Loucy (cell line): ENCODE measurements around the gene MKI67.

ENCODE experiments used
- EZH2phosphoT487 ChIP-seq: fragments of 200-600 bp; IDR thresholded peaks from 2 replicates; pipeline ENCODE4 v1.6.1; 2018; ENCODE audit warnings: antibody characterized with exemption, mild to moderate bottlenecking, moderate library complexity, borderline replicate concordance
- TF ChIP-seq, protein P1 (sequence below): fragments of 200-600 bp; sonication (generic); conservative IDR thresholded peaks from 2 replicates; pipeline ENCODE4 v1.5.1; 2014; ENCODE audit warnings: mild to moderate bottlenecking, antibody characterized with exemption, low read length

DNA sequence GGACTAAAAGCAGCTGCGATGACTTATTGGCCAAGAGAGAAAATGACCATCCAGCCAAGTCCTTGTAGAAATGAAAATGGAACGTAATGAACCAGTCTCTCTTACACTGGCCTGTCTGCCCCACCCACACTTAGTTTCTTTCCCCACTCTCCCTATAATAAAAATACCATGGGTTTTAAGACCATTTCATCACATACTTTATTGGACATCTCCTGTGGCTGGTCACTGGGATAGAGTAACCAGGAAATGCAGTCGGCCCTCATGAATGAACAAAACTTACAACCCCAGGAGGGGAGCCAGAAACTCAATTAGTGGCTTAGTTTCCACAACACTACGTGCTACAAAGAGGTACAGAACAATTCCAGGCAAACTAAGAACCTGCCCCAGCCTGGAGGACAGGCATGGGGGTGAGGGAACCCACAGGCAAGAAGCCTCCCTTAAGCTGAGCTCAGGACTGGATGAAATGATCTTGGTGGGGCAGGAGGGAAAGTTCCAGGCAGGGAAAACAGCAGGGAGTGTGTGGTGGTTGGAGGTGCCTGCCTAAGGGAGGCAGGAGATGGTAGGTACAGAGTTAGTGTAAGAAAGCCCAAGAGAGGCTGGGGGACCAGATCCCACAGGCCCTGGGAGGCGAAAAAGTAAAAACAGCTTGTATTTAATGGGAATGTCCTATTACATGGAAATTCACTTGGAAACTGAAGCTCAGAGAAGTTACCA lies 29.6 kb downstream of the MKI67 start:
- TF ChIP-seq, protein P1, sequence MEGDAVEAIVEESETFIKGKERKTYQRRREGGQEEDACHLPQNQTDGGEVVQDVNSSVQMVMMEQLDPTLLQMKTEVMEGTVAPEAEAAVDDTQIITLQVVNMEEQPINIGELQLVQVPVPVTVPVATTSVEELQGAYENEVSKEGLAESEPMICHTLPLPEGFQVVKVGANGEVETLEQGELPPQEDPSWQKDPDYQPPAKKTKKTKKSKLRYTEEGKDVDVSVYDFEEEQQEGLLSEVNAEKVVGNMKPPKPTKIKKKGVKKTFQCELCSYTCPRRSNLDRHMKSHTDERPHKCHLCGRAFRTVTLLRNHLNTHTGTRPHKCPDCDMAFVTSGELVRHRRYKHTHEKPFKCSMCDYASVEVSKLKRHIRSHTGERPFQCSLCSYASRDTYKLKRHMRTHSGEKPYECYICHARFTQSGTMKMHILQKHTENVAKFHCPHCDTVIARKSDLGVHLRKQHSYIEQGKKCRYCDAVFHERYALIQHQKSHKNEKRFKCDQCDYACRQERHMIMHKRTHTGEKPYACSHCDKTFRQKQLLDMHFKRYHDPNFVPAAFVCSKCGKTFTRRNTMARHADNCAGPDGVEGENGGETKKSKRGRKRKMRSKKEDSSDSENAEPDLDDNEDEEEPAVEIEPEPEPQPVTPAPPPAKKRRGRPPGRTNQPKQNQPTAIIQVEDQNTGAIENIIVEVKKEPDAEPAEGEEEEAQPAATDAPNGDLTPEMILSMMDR, result no peak
- no peak for TF ChIP-seq EZH2phosphoT487
